OCI-M2 (cell line): ENCODE measurements around the gene GMPPA.

Source experiments
- DNase-seq: peaks from one replicate; lab custom pipeline; 2025; ENCODE audit not compliant: unreplicated experiment; lab: John Stamatoyannopoulos, UW

The GMPPA gene

GRCh38 chr2:219554350-219554749 is 55.7 kb downstream of the GMPPA start:
- no peak for DNase-seq

- no peak for DNase-seq
Measured at GRCh38 chr2:219555956-219556355, 57.3 kb downstream of the GMPPA start.

GRCh38 chr2:219556413-219556812 is 57.7 kb downstream of the GMPPA start:
- DNase-seq = no peak
